Uterus (tissue), 4 donors: Measurements from ENCODE around the gene NOX1. TPM values are rescaled to one million over a fixed set of nuclear protein-coding genes. Genes with fewer than 3 reads are reported as not detected.

Source experiments
- DNase-seq, 2 donors: peaks; one replicate each; pipeline ENCODE4 v3.0.0-alpha.2; 2019 to 2020
- H3K27ac ChIP-seq, 2 donors: fragments of 200-600 bp; sonication (generic); 1 replicate in 1 of 2; 2 replicates in 1 of 2; pipeline ENCODE4 v1.5.1; 2016 to 2018
- H3K27me3 ChIP-seq, 2 donors: fragments of 200-600 bp; sonication (generic); one replicate each; pipeline ENCODE4 v1.5.1; 2018 to 2019; ENCODE audit warnings: control low read depth in 1 of 2
- H3K36me3 ChIP-seq, 2 donors: fragments of 200-600 bp; sonication (generic); one replicate each; pipeline ENCODE4 v1.5.1; 2019; ENCODE audit warnings: control low read depth in 1 of 2
- H3K4me1 ChIP-seq, 2 donors: fragments of 200-600 bp; sonication (generic); one replicate each; pipeline ENCODE4 v1.5.1; 2018 to 2019; ENCODE audit warnings: control low read depth in 1 of 2
- H3K4me3 ChIP-seq, 2 donors: fragments of 200-600 bp; sonication (generic); 1 replicate in 1 of 2; 2 replicates in 1 of 2; pipeline ENCODE4 v1.5.1; 2018 to 2019; ENCODE audit warnings: mild to moderate bottlenecking in 1 of 2
- H3K9me3 ChIP-seq, 2 donors: fragments of 200-600 bp; sonication (generic); one replicate each; pipeline ENCODE4 v1.5.1; 2019; ENCODE audit warnings: control low read depth in 1 of 2
- POLR2A ChIP-seq, 2 donors: fragments of 450-650 bp; IDR thresholded peaks; one replicate each; pipeline ENCODE4 v1.6.1; 2016; ENCODE audit warnings: antibody characterized with exemption in 2 of 2, mild to moderate bottlenecking in 1 of 2, moderate library complexity in 1 of 2
- intact Hi-C: fragments of 100-400 bp; cut with DNase I; formaldehyde crosslinking; loops from one replicate; pipeline ENCODE4 v1.15.1; 2023; ENCODE audit warnings: low total_unique reads
- total RNA-seq, 4 donors: library from RNA; depleted of rRNA in 3 of 4; stranded (reverse); fragments of >200 nt in 3 of 4; gene quantifications; one replicate each; pipeline versions ENCODE4 v1.1.0 to v1.2.4, GENCODE V29; 2014 to 2023
- TF ChIP-seq, protein P1 (sequence below), 4 experiments: fragments of 200-600 bp in 2 of 4; fragments of 450-650 bp in 2 of 4; sonication (generic) in 2 of 4; IDR thresholded peaks; one replicate each; pipeline ENCODE4 v1.5.1; 2016 to 2019; ENCODE audit warnings: antibody characterized with exemption in 4 of 4, mild to moderate bottlenecking in 2 of 4, moderate library complexity in 1 of 4
- donor health status: DM: yes; HTN: yes; CAD: no.

NOX1 gene
- total RNA-seq, 4 donors from 2014 or later, result not detected

DNA sequence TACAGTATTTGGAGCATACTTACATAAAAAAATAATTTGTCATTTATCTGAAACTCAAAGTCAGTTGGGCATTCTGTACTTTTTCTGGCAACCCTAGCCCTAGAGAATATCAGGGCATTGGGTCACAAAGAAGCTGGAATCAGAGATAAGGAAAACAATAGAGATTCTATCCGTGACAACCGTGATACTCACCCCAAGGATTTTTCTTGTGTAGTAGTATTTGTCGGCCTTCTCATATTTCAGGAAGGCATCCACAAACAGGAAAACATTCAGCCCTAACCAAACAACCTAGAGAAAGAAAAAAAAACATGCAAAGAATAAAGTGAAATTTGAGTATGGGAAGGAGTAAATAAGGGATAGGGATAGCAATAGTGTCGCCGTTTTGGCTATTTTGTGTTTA, 3.6 kb downstream of the NOX1 start:
- no peaks in the 10 kb centered on the region for H3K4me1 ChIP-seq
- TF ChIP-seq, protein P1, sequence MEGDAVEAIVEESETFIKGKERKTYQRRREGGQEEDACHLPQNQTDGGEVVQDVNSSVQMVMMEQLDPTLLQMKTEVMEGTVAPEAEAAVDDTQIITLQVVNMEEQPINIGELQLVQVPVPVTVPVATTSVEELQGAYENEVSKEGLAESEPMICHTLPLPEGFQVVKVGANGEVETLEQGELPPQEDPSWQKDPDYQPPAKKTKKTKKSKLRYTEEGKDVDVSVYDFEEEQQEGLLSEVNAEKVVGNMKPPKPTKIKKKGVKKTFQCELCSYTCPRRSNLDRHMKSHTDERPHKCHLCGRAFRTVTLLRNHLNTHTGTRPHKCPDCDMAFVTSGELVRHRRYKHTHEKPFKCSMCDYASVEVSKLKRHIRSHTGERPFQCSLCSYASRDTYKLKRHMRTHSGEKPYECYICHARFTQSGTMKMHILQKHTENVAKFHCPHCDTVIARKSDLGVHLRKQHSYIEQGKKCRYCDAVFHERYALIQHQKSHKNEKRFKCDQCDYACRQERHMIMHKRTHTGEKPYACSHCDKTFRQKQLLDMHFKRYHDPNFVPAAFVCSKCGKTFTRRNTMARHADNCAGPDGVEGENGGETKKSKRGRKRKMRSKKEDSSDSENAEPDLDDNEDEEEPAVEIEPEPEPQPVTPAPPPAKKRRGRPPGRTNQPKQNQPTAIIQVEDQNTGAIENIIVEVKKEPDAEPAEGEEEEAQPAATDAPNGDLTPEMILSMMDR (IDR thresholded peaks at IDR 0.05), result no peak
- TF ChIP-seq POLR2A (IDR thresholded peaks at IDR 0.05), result no peak
- H3K4me3 ChIP-seq, result no peak overlapping the region
- H3K27ac ChIP-seq, result no peak overlapping the region
- H3K36me3 ChIP-seq, result no peaks in the 10 kb centered on the region
- no peaks in the 10 kb centered on the region for H3K9me3 ChIP-seq
- no peak for DNase-seq
- intact Hi-C loops, result no loop called here
- no peaks in the 10 kb centered on the region for H3K27me3 ChIP-seq

DNA sequence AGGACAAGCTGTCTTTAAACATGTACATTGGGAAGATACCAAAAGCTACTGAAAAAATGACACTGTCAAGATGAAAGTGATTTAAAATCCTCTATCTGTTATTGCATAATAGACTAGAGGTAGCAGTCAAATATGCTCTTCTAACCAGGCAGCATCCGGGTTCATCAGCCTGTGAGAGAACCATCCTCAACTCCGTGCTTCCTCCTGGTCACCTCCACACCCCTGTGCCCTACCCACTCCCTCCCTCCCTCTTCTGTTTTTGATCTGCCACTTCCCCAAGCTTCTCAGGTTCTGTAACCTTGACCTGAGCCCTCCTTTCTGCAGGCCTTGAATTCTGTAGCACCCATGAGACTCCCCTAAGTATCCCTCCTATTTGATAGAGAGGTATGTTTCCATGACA, 5.9 kb downstream of the NOX1 start:
- no peak for TF ChIP-seq POLR2A (IDR thresholded peaks at IDR 0.05)
- TF ChIP-seq, protein P1 (IDR thresholded peaks at IDR 0.05), result no peak
- DNase-seq, result no peak
- Histone ChIP-seq H3K27me3 (no peaks in the 10 kb centered on the region), H3K9me3 (no peaks in the 10 kb centered on the region), H3K36me3 (no peaks in the 10 kb centered on the region), H3K27ac (no peak overlapping the region), H3K4me3 (no peak overlapping the region), H3K4me1 (no peaks in the 10 kb centered on the region)
- intact Hi-C loops, result no loop called here

DNA sequence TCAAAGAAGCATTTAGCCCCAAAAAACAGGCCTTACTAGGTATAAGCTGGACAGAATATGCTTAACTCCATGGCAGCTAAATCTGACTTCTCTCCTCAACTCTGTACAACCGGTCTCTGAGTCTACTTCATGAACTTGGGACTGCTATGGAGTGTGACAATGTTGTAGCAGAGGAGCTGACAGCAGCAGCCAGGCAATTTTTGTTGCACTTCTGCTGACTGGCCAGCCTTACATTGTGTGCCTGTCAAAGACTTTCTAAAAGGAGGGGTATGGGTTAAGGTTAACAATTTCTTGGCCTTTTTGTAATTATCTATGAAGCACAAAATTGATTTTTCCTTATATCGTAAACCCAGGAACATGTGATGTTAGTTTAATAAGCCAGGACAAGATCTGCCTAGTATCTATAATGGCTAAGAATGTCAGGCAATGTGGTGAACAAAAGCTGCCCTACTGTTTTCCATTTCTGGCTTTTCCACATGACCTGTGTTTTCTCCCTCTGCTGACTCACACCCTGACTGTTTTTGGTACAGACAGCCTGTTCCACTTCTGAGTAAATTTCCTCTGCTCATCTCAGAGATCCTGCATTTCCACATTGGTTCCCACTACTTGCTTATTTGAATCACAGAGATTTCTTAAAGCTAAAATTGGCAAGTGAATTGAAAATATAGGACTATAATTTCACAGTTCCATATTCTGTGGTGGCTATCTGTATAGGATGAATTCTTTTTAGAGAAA, 9.3 kb downstream of the NOX1 start:
- intact Hi-C loops, result no loop called here
- Histone ChIP-seq H3K4me3 (no peak overlapping the region), H3K27me3 (no peaks in the 10 kb centered on the region), H3K9me3 (no peaks in the 10 kb centered on the region), H3K36me3 (no peaks in the 10 kb centered on the region), H3K4me1 (no peaks in the 10 kb centered on the region), H3K27ac (peak overlapping the region; percentile 47 to 63)
- TF ChIP-seq POLR2A (IDR thresholded peaks at IDR 0.05), result no peak
- TF ChIP-seq, protein P1 (IDR thresholded peaks at IDR 0.05), result no peak
- peak in 1 of 2 donors; percentile 24 for DNase-seq

DNA sequence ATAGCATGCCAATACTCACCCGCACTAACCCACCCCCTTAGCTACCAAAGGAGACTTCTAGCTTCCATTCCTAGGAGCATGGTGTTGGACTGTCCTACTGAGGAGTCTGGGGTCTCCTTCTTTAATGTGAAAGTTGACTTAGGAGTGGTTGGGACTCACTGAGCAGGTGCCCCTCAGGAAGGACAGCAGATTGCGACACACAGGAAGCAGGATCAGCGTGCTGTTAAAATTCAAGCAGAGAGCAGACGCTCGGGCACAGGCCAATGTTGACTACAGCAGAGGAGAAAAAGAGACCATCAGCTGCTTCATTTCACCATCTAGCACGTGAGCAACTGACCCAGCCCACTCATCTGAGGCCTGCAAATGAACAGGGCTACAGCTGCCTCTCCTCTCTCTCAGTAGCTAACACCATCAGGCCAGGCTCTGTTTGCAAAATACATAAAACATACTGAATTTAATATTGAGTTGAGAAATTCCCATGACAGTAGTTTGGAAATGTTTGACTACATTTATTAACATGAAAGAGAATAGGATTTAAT, 10.8 kb downstream of the NOX1 start:
- intact Hi-C loops, result no loop called here
- Histone ChIP-seq H3K4me1 (no peaks in the 10 kb centered on the region), H3K4me3 (no peak overlapping the region), H3K27me3 (no peaks in the 10 kb centered on the region), H3K9me3 (no peaks in the 10 kb centered on the region), H3K27ac (no peak overlapping the region), H3K36me3 (no peaks in the 10 kb centered on the region)
- DNase-seq, result peak; percentile 17 to 42
- TF ChIP-seq, protein P1 (IDR thresholded peaks at IDR 0.05), result no peak
- no peak for TF ChIP-seq POLR2A (IDR thresholded peaks at IDR 0.05)

DNA sequence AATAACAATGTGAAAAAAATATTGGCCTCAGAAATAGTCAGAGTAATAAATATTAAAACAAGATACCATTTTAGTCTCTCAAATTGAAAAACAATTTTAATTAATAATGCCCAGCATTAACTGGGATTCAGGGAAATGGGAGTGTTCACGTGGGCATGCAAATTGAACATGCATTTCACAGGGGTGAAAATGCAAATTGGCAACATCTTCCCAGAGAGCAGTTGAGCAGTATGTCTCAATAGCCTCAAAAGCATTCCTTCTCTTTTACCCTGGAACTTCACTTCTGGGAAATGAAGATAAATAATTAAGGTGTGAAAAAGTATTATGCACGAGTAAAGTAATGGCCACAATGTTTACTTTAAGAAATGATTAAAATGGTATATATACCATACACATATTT, 21.3 kb downstream of the NOX1 start:
- Histone ChIP-seq H3K9me3 (no peaks in the 10 kb centered on the region), H3K4me3 (no peak overlapping the region), H3K27me3 (no peaks in the 10 kb centered on the region), H3K36me3 (no peaks in the 10 kb centered on the region), H3K27ac (no peak overlapping the region), H3K4me1 (no peaks in the 10 kb centered on the region)
- TF ChIP-seq, protein P1 (IDR thresholded peaks at IDR 0.05), result no peak
- no peak for TF ChIP-seq POLR2A (IDR thresholded peaks at IDR 0.05)
- DNase-seq, result no peak
- intact Hi-C loops, result no loop called here
